Upper lobe of right lung (tissue), 1 donor: ENCODE data around the gene RTTN. TPM values are rescaled to one million over a fixed set of nuclear protein-coding genes. Genes with fewer than 3 reads are reported as not detected.

Experiments
- ATAC-seq: fragments of 200-7000 bp; cut with Tn5 transposase; one replicate; pipeline ENCODE4 v1.9.1; 2020; ENCODE audit warnings: mild to moderate bottlenecking, moderate library complexity
- DNase-seq: peaks from one replicate; pipeline ENCODE4 v3.0.0-alpha.2; 2020
- H3K27ac ChIP-seq: fragments of 200-600 bp; one replicate; pipeline ENCODE4 v1.8.0; 2022
- H3K27me3 ChIP-seq: fragments of 200-600 bp; one replicate; pipeline ENCODE4 v1.8.0; 2022; ENCODE audit warnings: mild to moderate bottlenecking
- H3K36me3 ChIP-seq: fragments of 200-600 bp; one replicate; pipeline ENCODE4 v1.8.0; 2022
- H3K4me1 ChIP-seq: fragments of 200-600 bp; one replicate; pipeline ENCODE4 v1.8.0; 2022
- H3K4me3 ChIP-seq: fragments of 200-600 bp; one replicate; pipeline ENCODE4 v1.8.0; 2022; ENCODE audit warnings: mild to moderate bottlenecking
- H3K9me3 ChIP-seq: fragments of 200-600 bp; one replicate; pipeline ENCODE4 v1.8.0; 2022
- CTCF ChIP-seq: fragments of 200-600 bp; IDR thresholded peaks from one replicate; pipeline ENCODE4 v1.8.0; 2022; ENCODE audit warnings: antibody characterized with exemption
- intact Hi-C: fragments of 100-400 bp; cut with DNase I; formaldehyde crosslinking; loops from one replicate; pipeline ENCODE4 v1.11.0; 2022
- total RNA-seq: library from RNA; stranded (reverse); fragmentation: NEBNext Ultra II Directional; extraction: Animal tissue kit (Norgen Biotek cat#: 25700); gene quantifications from one replicate; pipeline ENCODE4 v1.2.1, GENCODE V29; 2021
- donor health status: DM: no; HTN: yes; CAD: no; lungs with severe emphysema.

Gene RTTN
- total RNA-seq, 1 donor from 2014 or later = 13.0 TPM

DNA sequence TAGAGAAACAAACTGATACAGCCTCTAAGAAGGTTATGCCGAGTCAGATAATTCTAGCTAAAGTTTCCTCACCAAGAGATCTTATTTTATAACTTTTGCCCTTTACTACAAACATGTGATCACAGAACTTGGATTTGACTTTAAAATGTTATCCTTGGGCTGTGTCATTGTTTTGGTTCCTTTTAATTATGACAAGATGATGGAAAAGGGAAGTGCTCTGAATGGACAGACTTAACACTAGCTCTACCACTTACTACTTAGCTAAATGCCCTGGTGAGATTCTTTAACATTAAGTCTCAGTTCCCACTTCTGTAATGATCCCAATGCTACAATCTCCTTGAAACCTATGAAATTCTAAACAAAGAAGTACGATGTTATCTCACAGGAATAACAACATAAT, 69.9 kb downstream of the RTTN start:
- Histone ChIP-seq H3K27me3 (no peaks in the 10 kb centered on the region), H3K36me3 (peaks cover 9% of the 10 kb centered on the region), H3K4me1 (no peaks in the 10 kb centered on the region), H3K4me3 (no peak overlapping the region), H3K9me3 (no peaks in the 10 kb centered on the region), H3K27ac (no peak overlapping the region)
- ATAC-seq (peak; percentile 28), DNase-seq (no peak)
- no peak for TF ChIP-seq CTCF
- intact Hi-C loops = no loop called here

GRCh38 chr18:70132999-70133398, 72.5 kb downstream of the RTTN start:
- no peak for TF ChIP-seq CTCF
- Histone ChIP-seq H3K4me3 (no peak overlapping the region), H3K4me1 (no peaks in the 10 kb centered on the region), H3K27ac (no peak overlapping the region), H3K27me3 (no peaks in the 10 kb centered on the region), H3K36me3 (peaks cover 5% of the 10 kb centered on the region), H3K9me3 (no peaks in the 10 kb centered on the region)
- ATAC-seq (peak; percentile 87), DNase-seq (no peak)
- intact Hi-C loops = no loop called here

GRCh38 chr18:70128271-70128670, 77.2 kb downstream of the RTTN start:
- TF ChIP-seq CTCF = no peak
- Histone ChIP-seq H3K9me3 (no peaks in the 10 kb centered on the region), H3K36me3 (no peaks in the 10 kb centered on the region), H3K4me3 (no peak overlapping the region), H3K27ac (no peak overlapping the region), H3K4me1 (no peaks in the 10 kb centered on the region), H3K27me3 (no peaks in the 10 kb centered on the region)
- DNase-seq = no peak
- intact Hi-C loops = no loop called here
- ATAC-seq = no peak

DNA sequence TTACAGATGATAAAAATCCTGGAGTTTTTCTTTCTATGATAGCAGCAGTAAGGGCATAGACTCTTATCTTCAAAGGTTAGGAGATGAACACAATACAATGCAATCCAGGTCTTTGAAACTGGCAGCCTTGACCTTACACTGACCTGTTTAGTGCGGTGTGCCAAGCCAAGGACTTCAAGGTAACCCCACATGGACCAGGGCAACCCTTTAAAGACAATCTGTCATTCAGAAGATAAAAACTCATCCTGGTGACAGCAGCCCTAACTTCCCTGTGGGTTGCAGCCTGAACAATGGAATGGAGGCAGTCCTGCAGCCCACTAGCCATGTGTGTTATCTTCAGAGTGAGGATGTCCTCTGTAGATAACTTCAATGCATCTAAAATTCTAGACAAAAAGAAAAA, 78.1 kb downstream of the RTTN start:
- DNase-seq (no peak), ATAC-seq (no peak)
- no peak overlapping the region for H3K27ac ChIP-seq
- no peaks in the 10 kb centered on the region for H3K27me3 ChIP-seq
- H3K36me3 ChIP-seq = no peaks in the 10 kb centered on the region
- no peak for TF ChIP-seq CTCF
- H3K9me3 ChIP-seq = no peaks in the 10 kb centered on the region
- H3K4me1 ChIP-seq = no peaks in the 10 kb centered on the region
- no peak overlapping the region for H3K4me3 ChIP-seq
- intact Hi-C loops = no loop called here

- H3K36me3 ChIP-seq = no peaks in the 10 kb centered on the region
- H3K27me3 ChIP-seq = no peaks in the 10 kb centered on the region
- no peaks in the 10 kb centered on the region for H3K9me3 ChIP-seq
- no peak overlapping the region for H3K27ac ChIP-seq
- no peak for TF ChIP-seq CTCF
- ATAC-seq = no peak
- no peak overlapping the region for H3K4me3 ChIP-seq
- intact Hi-C loops = no loop called here
- H3K4me1 ChIP-seq = no peaks in the 10 kb centered on the region
- no peak for DNase-seq
Observed at GRCh38 chr18:70126832-70127231, 78.7 kb downstream of the RTTN start.

GRCh38 chr18:70124139-70124538, 81.3 kb downstream of the RTTN start:
- ATAC-seq = no peak
- no peak overlapping the region for H3K27ac ChIP-seq
- H3K4me1 ChIP-seq = no peaks in the 10 kb centered on the region
- TF ChIP-seq CTCF = no peak
- H3K36me3 ChIP-seq = no peaks in the 10 kb centered on the region
- no peak for DNase-seq
- H3K27me3 ChIP-seq = no peaks in the 10 kb centered on the region
- no peak overlapping the region for H3K4me3 ChIP-seq
- intact Hi-C loops = no loop called here
- H3K9me3 ChIP-seq = no peaks in the 10 kb centered on the region
